Ascending aorta (tissue), 2 donors: ENCODE data around the gene FHAD1. TPM values are rescaled to one million over a fixed set of nuclear protein-coding genes. Genes with fewer than 3 reads are reported as not detected.
"Not testable (repeated sequence)": the region's sequence is repeated elsewhere in the genome, so short reads cannot be mapped to it uniquely, and the experiment has no call there.

Experiments used
- DNase-seq, 2 donors: peaks; one replicate each; pipeline ENCODE4 v3.0.0-alpha.2; 2019; ENCODE audit warnings: low spot score in 2 of 2
- H3K27ac ChIP-seq, 2 donors: fragments of 200-600 bp; sonication (generic); one replicate each; pipeline ENCODE4 v1.5.1; 2016 to 2017; ENCODE audit warnings: mild to moderate bottlenecking in 1 of 2
- H3K27me3 ChIP-seq: fragments of 200-600 bp; sonication (generic); one replicate; pipeline ENCODE4 v1.5.1; 2017
- H3K36me3 ChIP-seq, 2 donors: fragments of 200-600 bp; sonication (generic); one replicate each; pipeline ENCODE4 v1.5.1; 2016
- H3K4me1 ChIP-seq, 2 donors: fragments of 200-600 bp; sonication (generic); one replicate each; pipeline ENCODE4 v1.5.1; 2016 to 2017; ENCODE audit warnings: mild to moderate bottlenecking in 1 of 2
- H3K4me3 ChIP-seq, 2 donors: fragments of 200-600 bp; sonication (generic); one replicate each; pipeline ENCODE4 v1.5.1; 2016 to 2017; ENCODE audit warnings: mild to moderate bottlenecking in 1 of 2
- H3K9me3 ChIP-seq, 2 donors: fragments of 200-600 bp; sonication (generic); one replicate each; pipeline ENCODE4 v1.5.1; 2016
- intact Hi-C: fragments of 100-400 bp; cut with DNase I; formaldehyde crosslinking; loops from one replicate; pipeline ENCODE4 v1.15.1; 2023
- total RNA-seq: library from RNA; depleted of rRNA; stranded (reverse); fragments of >200 nt; gene quantifications from one replicate; pipeline ENCODE4 v1.1.0, GENCODE V29; 2016
- TF ChIP-seq, protein P1 (sequence below), 3 experiments: fragments of 200-600 bp in 2 of 3; fragments of 450-650 bp in 1 of 3; sonication (generic) in 2 of 3; IDR thresholded peaks; one replicate each; pipeline ENCODE4 v1.5.1; 2016 to 2019; ENCODE audit warnings: antibody characterized with exemption in 3 of 3, mild to moderate bottlenecking in 1 of 3, moderate library complexity in 1 of 3

The FHAD1 gene
- total RNA-seq, 1 donor from 2014 or later = not detected

DNA sequence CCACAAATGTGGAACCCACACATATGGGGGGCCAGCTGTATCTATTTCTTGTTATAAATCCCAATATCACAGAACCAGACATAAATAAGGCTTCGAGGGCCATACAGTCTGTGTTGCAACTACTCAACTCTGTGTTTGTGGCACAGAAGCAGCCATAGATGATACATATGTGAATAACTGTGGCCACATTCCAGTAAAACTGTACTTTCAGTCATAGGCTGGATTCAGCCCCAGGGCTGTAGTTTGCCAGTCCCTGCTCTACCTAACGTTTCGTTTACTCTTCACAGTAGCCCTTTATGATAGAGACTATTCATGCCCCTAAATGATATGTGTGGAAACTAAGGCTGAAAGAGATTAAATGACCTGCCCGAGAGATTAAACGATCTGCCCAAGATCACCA is 48.7 kb downstream of the FHAD1 start:
- no peaks in the 10 kb centered on the region for H3K4me1 ChIP-seq
- H3K27me3 ChIP-seq = no peaks in the 10 kb centered on the region
- DNase-seq = no peak
- H3K9me3 ChIP-seq = no peaks in the 10 kb centered on the region
- no peak overlapping the region for H3K4me3 ChIP-seq
- H3K36me3 ChIP-seq = no peaks in the 10 kb centered on the region
- TF ChIP-seq, protein P1, sequence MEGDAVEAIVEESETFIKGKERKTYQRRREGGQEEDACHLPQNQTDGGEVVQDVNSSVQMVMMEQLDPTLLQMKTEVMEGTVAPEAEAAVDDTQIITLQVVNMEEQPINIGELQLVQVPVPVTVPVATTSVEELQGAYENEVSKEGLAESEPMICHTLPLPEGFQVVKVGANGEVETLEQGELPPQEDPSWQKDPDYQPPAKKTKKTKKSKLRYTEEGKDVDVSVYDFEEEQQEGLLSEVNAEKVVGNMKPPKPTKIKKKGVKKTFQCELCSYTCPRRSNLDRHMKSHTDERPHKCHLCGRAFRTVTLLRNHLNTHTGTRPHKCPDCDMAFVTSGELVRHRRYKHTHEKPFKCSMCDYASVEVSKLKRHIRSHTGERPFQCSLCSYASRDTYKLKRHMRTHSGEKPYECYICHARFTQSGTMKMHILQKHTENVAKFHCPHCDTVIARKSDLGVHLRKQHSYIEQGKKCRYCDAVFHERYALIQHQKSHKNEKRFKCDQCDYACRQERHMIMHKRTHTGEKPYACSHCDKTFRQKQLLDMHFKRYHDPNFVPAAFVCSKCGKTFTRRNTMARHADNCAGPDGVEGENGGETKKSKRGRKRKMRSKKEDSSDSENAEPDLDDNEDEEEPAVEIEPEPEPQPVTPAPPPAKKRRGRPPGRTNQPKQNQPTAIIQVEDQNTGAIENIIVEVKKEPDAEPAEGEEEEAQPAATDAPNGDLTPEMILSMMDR (IDR thresholded peaks at IDR 0.05) = no peak
- H3K27ac ChIP-seq = no peak overlapping the region
- intact Hi-C loops = no loop called here

DNA sequence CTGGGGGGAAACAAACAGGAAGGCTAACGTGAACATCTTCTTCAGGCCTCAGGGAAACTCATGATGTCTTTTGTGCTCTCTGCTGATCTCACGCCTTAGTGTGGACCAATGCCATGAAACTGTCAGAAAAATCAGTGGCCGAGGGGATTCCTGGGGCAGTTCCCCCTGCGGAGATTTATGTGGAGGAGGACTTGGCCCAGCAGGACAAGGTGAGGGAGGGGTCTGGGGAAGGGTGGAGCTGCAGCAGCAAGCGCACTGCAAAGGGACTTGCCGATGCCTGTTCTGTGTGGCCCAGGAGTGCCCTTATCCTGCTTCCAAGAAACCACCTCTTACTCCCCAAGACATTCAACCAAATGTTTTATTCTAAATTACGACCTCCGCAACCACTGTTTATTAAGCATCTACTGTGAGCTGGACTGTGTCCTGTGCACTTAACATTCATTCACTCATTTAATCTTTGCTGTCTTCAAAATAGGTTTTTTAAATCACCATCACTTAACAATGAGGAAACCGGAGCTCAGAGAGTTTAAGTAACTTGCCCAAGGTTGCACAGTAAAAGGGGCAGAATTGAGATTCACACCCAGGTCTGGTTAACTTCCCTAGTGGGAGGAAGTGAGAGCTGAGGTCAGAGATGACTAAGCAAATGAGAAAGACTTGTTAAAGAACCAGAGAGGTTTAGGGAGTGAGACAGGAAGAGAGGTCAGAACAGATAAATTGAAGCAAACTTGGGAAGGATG is 49.7 kb downstream of the FHAD1 start:
- no peak overlapping the region for H3K4me3 ChIP-seq
- intact Hi-C loops = no loop called here
- no peaks in the 10 kb centered on the region for H3K27me3 ChIP-seq
- H3K4me1 ChIP-seq = no peaks in the 10 kb centered on the region
- H3K36me3 ChIP-seq = no peaks in the 10 kb centered on the region
- no peaks in the 10 kb centered on the region for H3K9me3 ChIP-seq
- no peak for DNase-seq
- H3K27ac ChIP-seq = no peak overlapping the region
- TF ChIP-seq, protein P1 (IDR thresholded peaks at IDR 0.05) = no peak

DNA sequence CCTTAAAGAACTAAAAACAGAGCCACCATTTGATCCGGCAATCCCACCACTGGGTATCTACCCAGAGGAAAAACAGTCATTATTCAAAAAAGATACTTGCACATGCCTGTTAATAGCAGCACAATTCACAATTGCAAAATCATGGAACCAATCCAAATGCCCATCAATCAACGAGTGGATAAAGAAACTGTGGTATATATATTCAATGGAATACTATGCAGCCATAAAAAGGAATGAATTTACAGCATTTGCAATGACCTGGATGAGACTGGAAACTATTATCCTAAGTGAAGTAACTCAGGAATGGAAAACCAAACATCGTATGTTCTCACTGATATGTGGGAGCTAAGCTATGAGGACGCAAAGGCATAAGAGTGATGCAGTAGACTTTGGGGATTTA is 51.0 kb downstream of the FHAD1 start:
- H3K9me3 ChIP-seq, H3K27me3 ChIP-seq, DNase-seq, H3K27ac ChIP-seq, H3K4me3 ChIP-seq, H3K4me1 ChIP-seq, intact Hi-C loops, H3K36me3 ChIP-seq: not testable (repeated sequence)

DNA sequence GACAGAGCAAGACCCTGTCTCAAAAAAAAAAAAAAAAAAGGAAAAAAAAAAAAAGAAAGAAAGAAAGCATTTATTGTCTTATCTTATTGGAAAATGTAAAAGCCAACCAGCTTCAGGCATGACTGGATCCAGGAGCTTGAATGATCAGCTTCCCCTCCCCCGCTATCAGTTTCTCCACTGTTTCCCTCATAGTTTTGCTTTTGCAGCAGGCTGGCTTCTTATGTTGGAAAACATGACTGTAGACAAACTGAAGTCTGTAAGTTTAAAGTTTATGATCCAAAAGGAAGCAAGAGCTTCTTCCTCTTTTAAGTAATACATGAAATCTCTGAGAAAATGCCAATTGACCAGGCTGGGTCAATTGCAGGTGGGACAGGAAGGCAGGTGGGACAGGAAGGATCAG is 52.2 kb downstream of the FHAD1 start:
- Histone ChIP-seq H3K4me3 (no peak overlapping the region), H3K9me3 (no peaks in the 10 kb centered on the region), H3K27me3 (no peaks in the 10 kb centered on the region), H3K4me1 (no peaks in the 10 kb centered on the region), H3K27ac (no peak overlapping the region), H3K36me3 (no peaks in the 10 kb centered on the region)
- no peak for DNase-seq
- intact Hi-C loops = no loop called here
- TF ChIP-seq, protein P1 (IDR thresholded peaks at IDR 0.05) = no peak

DNA sequence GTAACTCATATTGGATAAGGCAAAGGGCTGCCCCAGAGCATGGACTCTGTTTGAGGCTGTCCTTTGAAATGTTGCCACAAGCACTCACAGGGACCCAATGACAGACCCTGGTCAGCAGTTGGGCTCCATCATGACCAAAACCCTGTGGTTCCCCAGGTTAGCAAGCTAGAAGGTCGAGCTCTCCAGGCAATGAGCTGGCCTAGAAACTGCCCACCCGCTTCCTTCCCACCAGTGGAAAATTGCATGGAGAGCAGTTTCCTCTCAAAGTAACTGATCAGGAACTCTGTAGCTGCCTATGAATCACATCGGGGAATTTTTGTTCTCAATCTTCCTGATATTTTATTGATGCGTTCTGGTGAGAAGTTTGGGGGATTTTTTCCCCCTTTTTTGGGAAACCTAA is 52.8 kb downstream of the FHAD1 start:
- H3K27me3 ChIP-seq = no peaks in the 10 kb centered on the region
- TF ChIP-seq, protein P1 (IDR thresholded peaks at IDR 0.05) = no peak
- no peaks in the 10 kb centered on the region for H3K9me3 ChIP-seq
- DNase-seq = no peak
- no peaks in the 10 kb centered on the region for H3K4me1 ChIP-seq
- H3K27ac ChIP-seq = no peak overlapping the region
- H3K36me3 ChIP-seq = no peaks in the 10 kb centered on the region
- no peak overlapping the region for H3K4me3 ChIP-seq
- intact Hi-C loops = no loop called here

DNA sequence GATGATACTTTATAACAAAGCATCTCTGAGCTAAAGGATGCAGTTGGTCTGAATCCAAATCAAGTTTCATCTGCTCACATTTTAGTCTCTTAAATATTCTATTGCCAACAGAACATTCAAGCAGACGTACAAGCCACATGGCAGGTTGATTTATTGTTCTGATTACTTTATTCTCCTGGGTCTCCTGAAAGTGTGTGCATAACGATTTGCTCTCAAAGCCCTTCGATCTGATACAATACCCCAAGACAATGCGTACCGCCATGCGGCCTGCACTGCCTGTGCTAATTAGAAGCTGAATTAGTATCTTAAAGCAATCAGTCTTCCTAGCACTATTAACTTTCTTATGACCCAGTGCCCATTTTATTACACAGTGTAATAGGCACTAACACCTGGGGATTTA is 56.9 kb downstream of the FHAD1 start:
- H3K36me3 ChIP-seq = no peaks in the 10 kb centered on the region
- DNase-seq = no peak
- no peaks in the 10 kb centered on the region for H3K4me1 ChIP-seq
- intact Hi-C loops = loop anchor here (1.0 kb wide), 1 partner anchor 176 kb away; no protein-coding TSS in a partner anchor
- TF ChIP-seq, protein P1 (IDR thresholded peaks at IDR 0.05) = no peak
- H3K27ac ChIP-seq = no peak overlapping the region
- no peaks in the 10 kb centered on the region for H3K27me3 ChIP-seq
- H3K4me3 ChIP-seq = no peak overlapping the region
- H3K9me3 ChIP-seq = no peaks in the 10 kb centered on the region
